Activated CD4-positive, CD25-positive, alpha-beta regulatory T cell treated with anti-CD3 and anti-CD28 coated beads, Interleukin-2, amount 50 U/mL, for 72 hours (primary cell): ENCODE results near the gene NLN.

Experiments used
- DNase-seq: peaks from one replicate; pipeline ENCODE4 v3.0.0; 2021

The NLN gene

GRCh38 chr5:65811885-65812284 is 89.9 kb downstream of the NLN start:
- DNase-seq = no peak

- no peak for DNase-seq
These were observed 90.6 kb downstream of the NLN start for GRCh38 chr5:65812648-65813047.

GRCh38 chr5:65813174-65813573 is 91.2 kb downstream of the NLN start:
- no peak for DNase-seq

- no peak for DNase-seq
These were observed 93.2 kb downstream of the NLN start for GRCh38 chr5:65815161-65815560.

- no peak for DNase-seq
These were observed 94.7 kb downstream of the NLN start for GRCh38 chr5:65816729-65817128.

GRCh38 chr5:65817931-65818330 is 95.9 kb downstream of the NLN start:
- DNase-seq = no peak

- no peak for DNase-seq
These were observed 96.6 kb downstream of the NLN start for GRCh38 chr5:65818592-65818991.

- DNase-seq = no peak
These were observed 97.4 kb downstream of the NLN start for GRCh38 chr5:65819215-65819904.

GRCh38 chr5:65819905-65820240 is 97.9 kb downstream of the NLN start:
- no peak for DNase-seq

- DNase-seq = no peak
These were observed 98.4 kb downstream of the NLN start for GRCh38 chr5:65820373-65820772.

GRCh38 chr5:65821966-65822365 is 100.0 kb downstream of the NLN start:
- no peak for DNase-seq

GRCh38 chr5:65822710-65823109 is 100.7 kb downstream of the NLN start:
- no peak for DNase-seq

GRCh38 chr5:65823204-65823603 is 101.2 kb downstream of the NLN start:
- DNase-seq = no peak

GRCh38 chr5:65823845-65824445 is 101.9 kb downstream of the NLN start:
- no peak for DNase-seq

GRCh38 chr5:65825408-65826328 is 103.7 kb downstream of the NLN start:
- no peak for DNase-seq

- no peak for DNase-seq
These were observed 106.3 kb downstream of the NLN start for GRCh38 chr5:65828022-65828896.

- DNase-seq = no peak
These were observed 108.9 kb downstream of the NLN start for GRCh38 chr5:65830856-65831255.

- no peak for DNase-seq
These were observed 109.3 kb downstream of the NLN start for GRCh38 chr5:65831276-65831675.

GRCh38 chr5:65832152-65832551 is 110.1 kb downstream of the NLN start:
- no peak for DNase-seq

- no peak for DNase-seq
These were observed 110.7 kb downstream of the NLN start for GRCh38 chr5:65832603-65833228.

GRCh38 chr5:65833780-65834179 is 111.8 kb downstream of the NLN start:
- no peak for DNase-seq

GRCh38 chr5:65834306-65834705 is 112.3 kb downstream of the NLN start:
- DNase-seq = no peak

GRCh38 chr5:65835191-65835590 is 113.2 kb downstream of the NLN start:
- no peak for DNase-seq
